GM12875 (cell line): ENCODE measurements around the gene PSTPIP1.

Experiments used
- H3K4me3 ChIP-seq: one replicate; pipeline ENCODE4 v1.5.1; 2011; ENCODE audit warnings: low read depth, low read length, control low read depth
- TF ChIP-seq, protein P1 (sequence below): IDR thresholded peaks from 2 replicates; pipeline ENCODE4 v1.5.1; 2011; ENCODE audit warnings: low read depth, mild to moderate bottlenecking, control low read depth, inconsistent platforms, low read length, moderate library complexity, borderline replicate concordance; ENCODE audit not compliant: insufficient read depth

The PSTPIP1 gene

GRCh38 chr15:76986743-76987142 lies 8.2 kb upstream of the PSTPIP1 start:
- H3K4me3 ChIP-seq = no peak overlapping the region
- TF ChIP-seq, protein P1, sequence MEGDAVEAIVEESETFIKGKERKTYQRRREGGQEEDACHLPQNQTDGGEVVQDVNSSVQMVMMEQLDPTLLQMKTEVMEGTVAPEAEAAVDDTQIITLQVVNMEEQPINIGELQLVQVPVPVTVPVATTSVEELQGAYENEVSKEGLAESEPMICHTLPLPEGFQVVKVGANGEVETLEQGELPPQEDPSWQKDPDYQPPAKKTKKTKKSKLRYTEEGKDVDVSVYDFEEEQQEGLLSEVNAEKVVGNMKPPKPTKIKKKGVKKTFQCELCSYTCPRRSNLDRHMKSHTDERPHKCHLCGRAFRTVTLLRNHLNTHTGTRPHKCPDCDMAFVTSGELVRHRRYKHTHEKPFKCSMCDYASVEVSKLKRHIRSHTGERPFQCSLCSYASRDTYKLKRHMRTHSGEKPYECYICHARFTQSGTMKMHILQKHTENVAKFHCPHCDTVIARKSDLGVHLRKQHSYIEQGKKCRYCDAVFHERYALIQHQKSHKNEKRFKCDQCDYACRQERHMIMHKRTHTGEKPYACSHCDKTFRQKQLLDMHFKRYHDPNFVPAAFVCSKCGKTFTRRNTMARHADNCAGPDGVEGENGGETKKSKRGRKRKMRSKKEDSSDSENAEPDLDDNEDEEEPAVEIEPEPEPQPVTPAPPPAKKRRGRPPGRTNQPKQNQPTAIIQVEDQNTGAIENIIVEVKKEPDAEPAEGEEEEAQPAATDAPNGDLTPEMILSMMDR = no peak

- TF ChIP-seq, protein P1 = no peak
- H3K4me3 ChIP-seq = no peak overlapping the region
These were observed 7.7 kb upstream of the PSTPIP1 start for GRCh38 chr15:76987276-76987675.

- TF ChIP-seq, protein P1 = no peak
- no peak overlapping the region for H3K4me3 ChIP-seq
These were observed 6.7 kb upstream of the PSTPIP1 start for GRCh38 chr15:76987896-76988860.

DNA sequence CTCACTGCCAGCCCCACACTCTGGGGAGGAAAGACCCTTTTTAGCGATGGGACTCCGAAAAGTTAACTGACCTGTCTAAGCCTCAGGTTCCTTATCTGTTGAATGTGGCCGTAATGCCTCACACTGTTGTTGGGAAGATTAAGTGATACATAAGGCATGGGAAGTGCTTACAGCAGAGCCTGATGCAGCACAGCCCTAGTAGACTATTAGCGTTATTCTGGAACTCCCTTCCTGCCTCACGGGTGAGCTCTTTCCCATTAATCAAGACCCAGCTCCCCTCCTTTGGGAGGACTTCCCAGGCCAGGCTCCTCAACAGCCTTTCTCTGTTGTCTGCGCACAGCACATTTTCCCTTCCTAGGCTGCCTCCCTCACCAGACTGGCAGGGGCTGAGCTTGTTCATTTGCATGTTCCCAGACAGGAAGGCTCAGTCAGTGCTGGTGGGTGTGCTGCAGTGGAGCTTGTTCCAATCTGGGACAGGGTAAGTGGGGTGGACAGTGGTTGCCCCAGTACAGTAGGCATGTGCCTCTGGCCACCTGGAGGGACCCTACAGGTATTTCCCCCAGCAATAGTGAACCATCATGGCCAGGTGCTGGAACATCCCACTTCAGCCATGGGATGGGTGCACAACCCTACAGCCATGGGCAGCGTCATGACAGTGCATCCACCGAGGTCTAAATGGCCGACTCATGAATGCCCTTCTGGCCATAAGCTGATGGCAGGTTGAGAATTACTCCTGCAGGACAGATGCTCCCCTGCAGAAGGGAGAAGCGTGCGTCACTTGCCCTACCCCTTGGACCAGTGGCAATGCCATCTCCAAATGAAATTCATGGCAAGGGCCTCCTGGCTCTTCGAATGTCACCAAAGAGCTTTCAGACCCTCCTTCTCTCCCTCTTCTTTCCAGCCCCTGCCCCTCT lies 5.8 kb upstream of the PSTPIP1 start:
- peak overlapping the region; percentile 11 for H3K4me3 ChIP-seq
- TF ChIP-seq, protein P1 = no peak

- no peak overlapping the region for H3K4me3 ChIP-seq
- TF ChIP-seq, protein P1 = no peak
These were observed 3.9 kb upstream of the PSTPIP1 start for GRCh38 chr15:76991048-76991447.

DNA sequence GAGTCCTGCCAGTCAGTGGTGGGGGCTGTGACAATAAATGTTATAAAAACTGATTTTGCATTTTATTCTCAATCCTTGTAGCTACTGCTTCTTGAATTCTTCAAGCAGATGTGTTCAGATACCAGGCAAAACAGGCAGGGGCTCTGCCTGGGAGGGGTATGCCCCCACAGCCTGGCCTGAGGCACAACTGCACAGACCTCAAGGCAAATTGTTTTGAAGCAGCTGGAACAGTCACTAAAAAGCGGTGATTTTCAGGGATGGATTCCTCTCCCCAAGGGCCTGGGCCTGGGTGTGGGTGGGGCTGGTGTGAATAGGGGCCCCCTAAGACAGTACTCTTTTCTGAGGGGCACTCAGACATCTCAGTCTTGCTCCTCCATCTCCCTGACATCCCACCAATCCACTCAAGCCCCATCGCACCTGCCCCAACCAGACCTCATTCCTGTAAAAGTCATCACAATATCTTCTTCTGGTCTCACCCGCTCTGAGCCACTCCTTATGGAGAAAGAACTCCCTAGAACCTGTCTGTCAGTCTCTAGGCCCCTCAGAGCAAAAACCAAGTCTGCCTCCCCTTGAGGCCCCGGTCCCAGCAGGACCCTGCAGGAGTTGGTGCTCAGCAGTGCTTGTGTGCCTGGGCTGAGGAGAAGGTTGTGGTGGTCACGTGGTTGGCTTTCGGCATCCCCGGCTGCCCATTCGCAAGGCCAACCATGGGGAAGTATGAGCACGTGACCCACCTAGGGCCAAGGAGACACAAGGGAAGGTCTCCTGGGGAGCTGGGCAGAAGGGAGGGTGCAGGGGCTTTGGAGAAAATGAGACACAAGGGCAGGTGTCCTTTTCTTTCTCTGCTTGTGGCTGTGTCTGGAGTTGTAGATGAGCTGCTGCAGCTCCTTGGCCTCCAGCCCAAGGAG lies 2.9 kb upstream of the PSTPIP1 start:
- no peak overlapping the region for H3K4me3 ChIP-seq
- TF ChIP-seq, protein P1 = no peak
